GM21447 (cell line): ENCODE measurements around the gene PGM5.
"Not testable (repeated sequence)": the region's sequence is repeated elsewhere in the genome, so short reads cannot be mapped to it uniquely, and the experiment has no call there.

ENCODE experiments used
- ATAC-seq: cut with Tn5 transposase; IDR thresholded peaks from one replicate; pipeline ENCODE4 v1.9.1; 2021; ENCODE audit not compliant: unreplicated experiment

PGM5 gene

DNA sequence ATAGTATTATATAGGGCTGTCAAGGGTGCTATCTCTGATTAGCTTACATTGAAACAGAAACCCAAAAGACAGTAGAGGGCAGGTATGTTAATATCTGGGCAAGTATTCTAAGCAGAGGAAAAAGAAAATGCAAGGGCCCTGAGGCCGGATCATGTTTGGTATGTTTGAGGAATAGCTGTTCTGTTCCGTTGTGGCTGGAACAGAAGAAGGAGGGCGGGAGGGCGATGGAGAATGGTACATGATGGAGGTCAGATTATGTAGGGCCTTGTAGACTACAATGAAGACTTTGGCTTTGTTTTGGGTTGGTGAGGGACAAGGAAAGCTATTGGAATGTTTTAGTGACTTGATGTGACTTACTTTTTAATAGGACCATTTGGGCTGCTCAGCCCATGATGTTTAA is 19.4 kb downstream of the PGM5 start:
- ATAC-seq: not testable (repeated sequence)

GRCh38 chr9:68377723-68378122 is 21.3 kb downstream of the PGM5 start:
- peak; percentile 88 for ATAC-seq

GRCh38 chr9:68383894-68384293 is 27.5 kb downstream of the PGM5 start:
- not testable (repeated sequence) for ATAC-seq

DNA sequence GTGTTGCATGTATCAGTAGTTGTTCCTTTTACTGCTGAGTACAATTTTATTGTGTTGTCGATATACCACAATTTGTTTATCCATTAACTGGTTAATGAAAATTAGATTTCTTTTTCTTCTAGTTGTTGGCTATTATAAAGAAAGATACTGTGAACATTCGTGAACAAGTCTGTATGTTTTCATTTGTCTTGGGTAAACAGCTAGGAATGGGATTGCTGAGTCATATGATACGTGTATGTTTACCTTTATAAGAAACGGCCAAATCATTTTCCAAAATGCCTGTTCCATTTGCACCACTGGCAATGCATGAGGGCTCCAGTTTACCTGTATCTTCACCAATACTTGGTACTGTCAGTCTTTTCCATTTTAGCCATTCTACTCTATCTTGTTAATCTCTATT is 33.1 kb downstream of the PGM5 start:
- ATAC-seq: not testable (repeated sequence)

DNA sequence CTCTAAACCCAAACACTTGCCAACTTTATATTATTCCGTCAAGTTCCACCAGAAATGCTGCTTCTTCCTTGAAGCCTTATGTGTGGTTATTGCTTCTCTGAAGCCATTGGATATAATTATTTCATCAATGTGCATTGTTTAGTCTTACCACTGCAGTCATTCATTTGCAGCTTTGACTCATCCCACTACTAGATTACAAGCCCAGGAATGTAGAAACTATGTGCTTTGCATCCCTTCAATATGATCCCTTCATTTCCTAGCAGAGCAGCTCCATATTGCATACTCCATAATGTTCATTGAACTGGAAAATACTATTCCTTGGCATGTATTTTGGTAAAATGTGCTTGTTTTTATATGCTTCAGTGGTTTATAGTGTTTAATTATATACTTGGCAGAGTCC is 34.3 kb downstream of the PGM5 start:
- not testable (repeated sequence) for ATAC-seq

- ATAC-seq: not testable (repeated sequence)
Measured at GRCh38 chr9:68396411-68397094, 40.1 kb downstream of the PGM5 start.

DNA sequence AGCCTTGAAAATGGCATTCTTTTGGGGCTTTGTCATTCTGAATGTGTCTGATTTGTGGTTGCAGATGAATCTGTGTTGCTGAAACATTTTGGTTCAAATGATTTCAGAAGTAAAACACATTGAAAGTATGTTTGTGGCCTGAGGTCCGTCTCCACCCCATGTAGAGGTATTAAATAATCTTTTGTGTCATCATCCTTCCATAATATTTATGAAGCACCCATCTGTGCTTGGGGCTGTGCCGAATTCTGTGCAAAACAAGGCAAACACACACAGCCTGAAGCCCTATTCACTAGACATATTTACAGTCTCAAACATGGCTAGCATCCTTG is 40.6 kb downstream of the PGM5 start:
- ATAC-seq: not testable (repeated sequence)

GRCh38 chr9:68397796-68398195 is 41.4 kb downstream of the PGM5 start:
- not testable (repeated sequence) for ATAC-seq

DNA sequence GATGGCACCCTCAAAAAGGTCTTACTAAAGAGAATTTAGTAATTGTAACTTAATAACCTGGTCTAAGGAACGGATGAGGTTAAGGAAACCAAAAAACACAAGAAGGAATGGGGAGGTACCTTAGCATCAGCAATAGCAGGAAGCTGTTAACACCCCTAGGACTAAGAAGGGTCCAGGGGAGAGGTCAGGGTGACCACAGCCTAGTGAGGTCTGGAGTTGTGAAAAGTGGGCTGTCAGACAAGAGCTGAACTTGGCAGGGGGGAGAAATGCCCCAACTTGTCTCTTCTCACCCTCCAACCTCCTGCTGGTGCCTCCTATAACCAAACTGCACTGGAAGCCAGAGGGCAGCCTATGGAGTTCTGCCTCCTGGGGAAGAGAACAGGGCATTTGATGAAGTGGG is 41.9 kb downstream of the PGM5 start:
- ATAC-seq: not testable (repeated sequence)

DNA sequence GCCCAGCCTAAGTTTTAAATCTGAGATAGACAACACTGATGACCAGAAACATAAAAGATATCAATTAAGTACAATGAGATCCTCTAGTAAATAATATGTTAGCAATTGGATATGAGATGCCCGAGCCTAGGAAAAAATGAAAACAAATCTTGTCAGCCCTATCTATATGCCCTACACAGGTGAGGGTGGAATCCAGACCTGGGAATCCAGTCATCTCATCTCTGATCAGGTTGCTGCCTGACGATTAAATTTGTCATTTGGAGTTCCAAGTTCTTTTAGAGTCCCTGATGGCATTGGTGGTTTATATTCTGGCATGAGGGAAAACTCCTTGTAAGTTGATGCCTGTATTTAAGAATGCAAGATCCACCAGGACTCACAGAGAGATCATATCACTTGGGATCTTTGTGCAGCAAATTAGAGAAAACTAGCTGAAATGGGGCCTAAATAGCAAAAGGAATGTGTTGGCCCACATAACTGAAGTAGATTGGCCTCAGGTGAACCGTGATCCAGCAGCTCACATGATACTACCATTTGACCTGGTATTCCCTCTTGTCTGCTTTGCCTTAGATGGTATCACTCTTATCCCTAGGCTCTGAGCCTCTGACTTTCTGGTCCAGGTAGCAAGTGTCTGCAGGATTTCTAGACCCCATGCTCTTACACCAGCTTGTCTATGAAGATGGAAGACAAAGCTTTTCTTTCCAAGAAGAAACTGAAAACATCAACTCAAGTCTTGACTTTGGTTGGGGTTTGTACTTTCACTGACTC is 48.2 kb downstream of the PGM5 start:
- ATAC-seq: not testable (repeated sequence)

- ATAC-seq: not testable (repeated sequence)
Measured at GRCh38 chr9:68411865-68412264, 55.5 kb downstream of the PGM5 start.

- ATAC-seq: not testable (repeated sequence)
Measured at GRCh38 chr9:68412754-68413153, 56.3 kb downstream of the PGM5 start.

- not testable (repeated sequence) for ATAC-seq
Measured at GRCh38 chr9:68415065-68415464, 58.7 kb downstream of the PGM5 start.

- ATAC-seq: no peak
Measured at GRCh38 chr9:68416936-68417564, 60.6 kb downstream of the PGM5 start.

GRCh38 chr9:68417762-68418161 is 61.4 kb downstream of the PGM5 start:
- no peak for ATAC-seq

DNA sequence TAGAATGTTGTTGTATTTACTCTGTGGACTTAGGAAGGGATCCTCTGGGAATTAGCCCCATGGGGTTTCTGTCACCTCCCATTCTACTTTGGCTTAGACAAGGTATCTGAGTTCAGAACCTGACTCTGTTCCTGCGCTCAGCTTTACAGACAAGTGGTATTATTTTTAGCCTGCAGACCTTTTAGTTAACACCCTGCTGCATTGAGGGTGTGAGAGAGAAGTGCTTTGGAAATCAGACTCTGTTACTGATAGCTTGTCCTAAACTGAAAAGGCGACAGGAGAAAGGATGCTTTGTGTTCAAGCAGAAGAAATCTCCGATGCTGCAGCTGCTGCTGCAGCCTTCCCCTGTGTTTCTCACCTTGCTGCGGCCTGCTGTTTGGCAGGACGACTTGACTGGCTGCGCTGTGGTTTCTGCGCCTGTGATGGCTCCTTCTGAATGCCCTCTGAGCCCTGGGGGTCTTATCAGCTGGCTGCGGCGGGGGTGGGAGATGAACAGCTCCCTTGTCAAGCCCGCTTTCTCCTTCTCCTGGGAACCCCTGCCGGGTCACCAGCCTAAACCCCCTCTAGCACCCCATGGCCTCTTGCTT is 61.9 kb downstream of the PGM5 start:
- ATAC-seq: no peak

DNA sequence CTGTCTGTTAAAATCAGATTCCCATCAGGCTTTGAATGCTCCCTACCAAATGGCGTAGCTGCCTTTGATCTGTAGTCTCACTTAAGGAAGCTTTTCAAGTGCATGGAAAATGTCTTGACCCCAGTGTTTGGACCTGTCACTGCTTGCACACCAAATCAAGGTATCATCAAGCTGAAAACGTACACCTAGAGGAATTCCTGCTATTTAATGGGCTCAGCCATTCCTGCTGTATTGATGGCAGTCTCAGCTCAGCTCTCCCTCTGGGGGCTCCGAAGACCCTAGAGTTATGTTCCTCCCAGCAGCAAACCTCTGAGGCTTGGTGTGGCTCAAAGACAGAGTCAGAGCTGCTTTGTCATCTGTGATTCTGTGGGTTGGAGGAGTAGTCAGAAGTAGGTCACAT is 63.5 kb downstream of the PGM5 start:
- ATAC-seq: no peak

DNA sequence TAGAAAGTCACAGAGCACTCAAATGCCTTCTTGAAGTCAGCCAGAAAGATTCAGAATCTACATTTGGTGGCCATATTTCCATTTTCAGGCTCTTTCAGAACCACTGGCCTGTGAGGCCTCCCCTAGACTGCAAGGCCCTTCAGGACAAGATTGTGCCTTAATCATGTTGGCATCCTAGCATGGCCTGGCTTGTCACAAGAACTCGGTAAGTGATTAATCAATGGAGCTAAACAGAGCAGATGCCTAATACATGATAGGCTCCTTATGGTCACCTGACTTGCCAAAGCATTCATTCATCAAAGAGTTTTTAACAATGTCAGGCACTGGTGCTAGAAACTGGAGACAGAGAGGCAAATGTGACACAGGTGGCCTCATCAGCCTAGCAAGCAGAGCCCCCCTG is 70.3 kb downstream of the PGM5 start:
- ATAC-seq: no peak

GRCh38 chr9:68427216-68427977 is 71.0 kb downstream of the PGM5 start:
- ATAC-seq: no peak

- ATAC-seq: no peak
Measured at GRCh38 chr9:68428481-68428880, 72.1 kb downstream of the PGM5 start.

GRCh38 chr9:68429631-68430030 is 73.2 kb downstream of the PGM5 start:
- ATAC-seq: no peak
